Hepatocyte (in vitro differentiated cells): ENCODE measurements around the gene ARHGAP10. TPM values are rescaled to one million over a fixed set of nuclear protein-coding genes. Genes with fewer than 3 reads are reported as not detected.

Experiments used
- DNase-seq: peaks from one replicate; pipeline ENCODE4 v3.0.0-alpha.2; 2016; ENCODE audit warnings: low spot score
- H2AFZ ChIP-seq: fragments of 200-600 bp; sonication (generic); 2 replicates; pipeline ENCODE4 v1.6.0; 2016; ENCODE audit warnings: antibody characterized with exemption, mild to moderate bottlenecking
- H3K27ac ChIP-seq: fragments of 200-600 bp; sonication (generic); 2 replicates; pipeline ENCODE4 v1.5.1; 2016; ENCODE audit warnings: mild to moderate bottlenecking
- H3K27me3 ChIP-seq: fragments of 200-600 bp; sonication (generic); 2 replicates; pipeline ENCODE4 v1.6.1; 2016
- H3K36me3 ChIP-seq: fragments of 200-600 bp; sonication (generic); replicated peaks from 2 replicates; pipeline ENCODE4 v1.5.1; 2016; ENCODE audit warnings: low read depth; ENCODE audit not compliant: insufficient read depth
- H3K4me1 ChIP-seq: fragments of 200-600 bp; sonication (generic); 2 replicates; pipeline ENCODE4 v1.5.1; 2016; ENCODE audit warnings: mild to moderate bottlenecking, moderate library complexity; ENCODE audit not compliant: insufficient read depth
- H3K4me2 ChIP-seq: fragments of 200-600 bp; sonication (generic); 2 replicates; pipeline ENCODE4 v1.6.0; 2016
- H3K4me3 ChIP-seq: fragments of 200-600 bp; sonication (generic); 2 replicates; pipeline ENCODE4 v1.5.1; 2016; ENCODE audit warnings: mild to moderate bottlenecking
- H3K79me2 ChIP-seq: fragments of 200-600 bp; sonication (generic); 2 replicates; pipeline ENCODE4 v1.6.0; 2017; ENCODE audit warnings: mild to moderate bottlenecking
- H3K9me2 ChIP-seq: fragments of 200-600 bp; sonication (generic); replicated peaks from 2 replicates; pipeline ENCODE4 v1.6.0; 2017; ENCODE audit warnings: mild to moderate bottlenecking; ENCODE audit not compliant: insufficient read depth
- H3K9me3 ChIP-seq: fragments of 200-600 bp; sonication (generic); 2 replicates; pipeline ENCODE4 v1.5.1; 2016; ENCODE audit warnings: low read depth, mild to moderate bottlenecking
- H4K20me1 ChIP-seq: fragments of 200-600 bp; sonication (generic); 2 replicates; pipeline ENCODE4 v1.6.0; 2016; ENCODE audit warnings: mild to moderate bottlenecking; ENCODE audit not compliant: insufficient read depth, poor library complexity, severe bottlenecking
- CTCF ChIP-seq: fragments of 200-600 bp; sonication (generic); IDR thresholded peaks from 2 replicates; pipeline ENCODE4 v1.5.1; 2016; ENCODE audit warnings: antibody characterized with exemption, mild to moderate bottlenecking; ENCODE audit not compliant: poor library complexity
- EZH2 ChIP-seq: fragments of 200-600 bp; sonication (generic); IDR thresholded peaks from 2 replicates; pipeline ENCODE4 v1.6.1; 2016; ENCODE audit warnings: antibody characterized with exemption, mild to moderate bottlenecking, borderline replicate concordance
- EZH2phosphoT487 ChIP-seq: fragments of 200-600 bp; sonication (generic); IDR thresholded peaks from one replicate; pipeline ENCODE4 v1.6.1; 2018; ENCODE audit warnings: antibody characterized with exemption, mild to moderate bottlenecking, low read depth, moderate library complexity; ENCODE audit not compliant: unreplicated experiment, severe bottlenecking
- WGBS: methylation state at CpG from one replicate; pipeline ENCODE4 v1.1.6; 2016; ENCODE audit warnings: low lambda C conversion rate; ENCODE audit errors: missing lambda C conversion rate; 5-methylcytosine and 5-hydroxymethylcytosine counted together
- polyA plus RNA-seq: library from polyadenylated mRNA; unstranded; fragments of >200 nt; fragmentation: Nextera tagmentation; extraction: Ambion mirVana; gene quantifications from 2 replicates; pipeline ENCODE4 v1.2.1, GENCODE V29; 2016
- total RNA-seq: library from RNA; depleted of rRNA; stranded (reverse); fragments of >200 nt; gene quantifications from 2 replicates; pipeline ENCODE4 v1.2.3, GENCODE V29; 2014

Gene ARHGAP10
- total and polyA plus RNA-seq, 2 experiments from 2014 or later: 16.8 to 23.4 TPM

- no peaks in the 10 kb centered on the region for H3K79me2 ChIP-seq
- no peak for DNase-seq
- H4K20me1 ChIP-seq: no peaks in the 10 kb centered on the region
- no peaks in the 10 kb centered on the region for H3K27me3 ChIP-seq
- H3K36me3 ChIP-seq: no peaks in the 10 kb centered on the region
- no peak overlapping the region for H3K4me3 ChIP-seq
- H3K9me2 ChIP-seq: no peaks in the 10 kb centered on the region
- WGBS: 95% methylated on average over 3 of the region's 3 CpGs
- no peak overlapping the region for H2AFZ ChIP-seq
- no peaks in the 10 kb centered on the region for H3K9me3 ChIP-seq
- no peak for TF ChIP-seq EZH2
- H3K4me2 ChIP-seq: no peak overlapping the region
- no peak overlapping the region for H3K27ac ChIP-seq
- H3K4me1 ChIP-seq: peaks cover 7% of the 10 kb centered on the region
These were observed 226.2 kb downstream of the ARHGAP10 start for GRCh38 chr4:147958057-147958456.

- H3K79me2 ChIP-seq: no peaks in the 10 kb centered on the region
- H2AFZ ChIP-seq: no peak overlapping the region
- H3K4me3 ChIP-seq: no peak overlapping the region
- 92% methylated on average over 4 of the region's 4 CpGs for WGBS
- no peak overlapping the region for H3K27ac ChIP-seq
- no peaks in the 10 kb centered on the region for H3K36me3 ChIP-seq
- H3K4me2 ChIP-seq: no peak overlapping the region
- peaks cover 7% of the 10 kb centered on the region for H3K4me1 ChIP-seq
- no peak for TF ChIP-seq EZH2phosphoT487
- TF ChIP-seq EZH2: no peak
- no peak for TF ChIP-seq CTCF
- no peaks in the 10 kb centered on the region for H3K27me3 ChIP-seq
- H4K20me1 ChIP-seq: no peaks in the 10 kb centered on the region
- H3K9me3 ChIP-seq: no peaks in the 10 kb centered on the region
- H3K9me2 ChIP-seq: no peaks in the 10 kb centered on the region
- DNase-seq: no peak
These were observed 226.7 kb downstream of the ARHGAP10 start for GRCh38 chr4:147958489-147959065.

GRCh38 chr4:147960971-147961370, 229.1 kb downstream of the ARHGAP10 start:
- no peak for DNase-seq
- Histone ChIP-seq H3K4me2 (no peak overlapping the region), H3K9me2 (no peaks in the 10 kb centered on the region), H4K20me1 (no peaks in the 10 kb centered on the region), H3K4me3 (no peak overlapping the region), H3K27me3 (no peaks in the 10 kb centered on the region), H3K79me2 (no peaks in the 10 kb centered on the region), H3K4me1 (peaks cover 15% of the 10 kb centered on the region), H3K36me3 (no peaks in the 10 kb centered on the region), H3K27ac (no peak overlapping the region), H2AFZ (no peak overlapping the region), H3K9me3 (no peaks in the 10 kb centered on the region)
- TF ChIP-seq EZH2phosphoT487 (no peak), EZH2 (no peak), CTCF (no peak)
- WGBS: 83% methylated on average over 5 of the region's 5 CpGs

- no peak overlapping the region for H2AFZ ChIP-seq
These were observed 232.0 kb downstream of the ARHGAP10 start for GRCh38 chr4:147963839-147964238.

More at GRCh38 chr4:147963839-147964238, 232.0 kb downstream of the ARHGAP10 start:
- TF ChIP-seq EZH2 (no peak), EZH2phosphoT487 (no peak), CTCF (no peak)
- WGBS: 90% methylated on average over 10 of the region's 10 CpGs
- no peaks in the 10 kb centered on the region for H3K27me3 ChIP-seq
- H4K20me1 ChIP-seq: no peaks in the 10 kb centered on the region
- no peak overlapping the region for H3K4me3 ChIP-seq
- H3K36me3 ChIP-seq: no peaks in the 10 kb centered on the region
- no peaks in the 10 kb centered on the region for H3K9me3 ChIP-seq
- no peak for DNase-seq
- H3K9me2 ChIP-seq: no peaks in the 10 kb centered on the region
- no peak overlapping the region for H3K4me2 ChIP-seq
- peaks cover 15% of the 10 kb centered on the region for H3K4me1 ChIP-seq
- H3K79me2 ChIP-seq: no peaks in the 10 kb centered on the region
- H3K27ac ChIP-seq: no peak overlapping the region
